Measurements from ENCODE around the gene CUX1.
"Not testable (repeated sequence)": the region's sequence is repeated elsewhere in the genome, so short reads cannot be mapped to it uniquely, and the experiment has no call there.

The CUX1 gene

GRCh38 chr7:101824440-101824839 is 7.0 kb downstream of the CUX1 start:
- no peak for DNase-seq

GRCh38 chr7:101826081-101826835 is 8.8 kb downstream of the CUX1 start:
- no peak for DNase-seq

GRCh38 chr7:101828301-101829020 is 11.0 kb downstream of the CUX1 start:
- no peak for DNase-seq

- no peak for DNase-seq
Observed at GRCh38 chr7:101829374-101829773, 11.9 kb downstream of the CUX1 start.

GRCh38 chr7:101829821-101830220 is 12.4 kb downstream of the CUX1 start:
- DNase-seq, result no peak

GRCh38 chr7:101831396-101831795 is 14.0 kb downstream of the CUX1 start:
- DNase-seq, result not testable (repeated sequence)

GRCh38 chr7:101832205-101832631 is 14.8 kb downstream of the CUX1 start:
- DNase-seq, result no peak

GRCh38 chr7:101832685-101833375 is 15.4 kb downstream of the CUX1 start:
- DNase-seq, result no peak

- DNase-seq, result no peak
Observed at GRCh38 chr7:101833799-101834198, 16.4 kb downstream of the CUX1 start.

GRCh38 chr7:101835136-101835535 is 17.7 kb downstream of the CUX1 start:
- DNase-seq, result no peak

GRCh38 chr7:101837433-101837832 is 20.0 kb downstream of the CUX1 start:
- not testable (repeated sequence) for DNase-seq

GRCh38 chr7:101838837-101839483 is 21.5 kb downstream of the CUX1 start:
- no peak for DNase-seq

GRCh38 chr7:101841328-101841727 is 23.9 kb downstream of the CUX1 start:
- no peak for DNase-seq

GRCh38 chr7:101843293-101844271 is 26.2 kb downstream of the CUX1 start:
- DNase-seq, result no peak

GRCh38 chr7:101845974-101846373 is 28.5 kb downstream of the CUX1 start:
- no peak for DNase-seq

GRCh38 chr7:101846800-101847538 is 29.5 kb downstream of the CUX1 start:
- DNase-seq, result no peak

- DNase-seq, result no peak
Observed at GRCh38 chr7:101848208-101848951, 31.0 kb downstream of the CUX1 start.

- DNase-seq, result not testable (repeated sequence)
Observed at GRCh38 chr7:101849314-101849713, 31.9 kb downstream of the CUX1 start.

GRCh38 chr7:101852364-101852763 is 34.9 kb downstream of the CUX1 start:
- not testable (repeated sequence) for DNase-seq

GRCh38 chr7:101853684-101854083 is 36.3 kb downstream of the CUX1 start:
- no peak for DNase-seq
